ENCODE measurements around the gene LINC01488.

DNA sequence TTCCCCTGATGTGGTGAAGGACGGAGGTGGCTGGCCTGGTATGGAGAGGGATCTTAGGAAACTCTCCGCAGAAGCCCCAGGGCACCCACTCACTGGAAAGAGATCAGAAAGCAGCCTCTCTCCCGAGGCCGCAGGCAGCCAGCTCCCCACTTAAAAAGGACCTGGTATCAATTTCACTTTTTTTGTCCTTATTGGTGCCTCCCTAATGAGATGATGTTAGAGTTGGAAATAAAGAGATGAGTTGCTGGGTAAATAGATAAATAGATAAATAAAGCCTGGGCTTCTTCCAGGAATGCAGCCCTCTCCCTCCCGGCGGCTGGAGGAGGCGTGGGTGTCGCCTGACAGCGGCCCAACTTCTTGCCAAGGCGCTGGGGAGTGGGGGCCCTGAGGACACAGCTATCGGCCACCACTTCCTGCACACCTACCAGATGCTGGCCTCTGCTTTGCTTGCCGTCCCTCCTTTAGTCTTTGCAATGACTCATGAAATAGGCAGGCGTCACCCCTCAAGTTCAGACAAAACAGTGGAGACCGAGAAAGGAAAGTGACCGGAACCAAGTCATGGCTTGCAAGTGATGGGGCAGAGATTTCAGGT is 42.9 kb downstream of the LINC01488 start:
- TF ChIP-seq, protein P1, sequence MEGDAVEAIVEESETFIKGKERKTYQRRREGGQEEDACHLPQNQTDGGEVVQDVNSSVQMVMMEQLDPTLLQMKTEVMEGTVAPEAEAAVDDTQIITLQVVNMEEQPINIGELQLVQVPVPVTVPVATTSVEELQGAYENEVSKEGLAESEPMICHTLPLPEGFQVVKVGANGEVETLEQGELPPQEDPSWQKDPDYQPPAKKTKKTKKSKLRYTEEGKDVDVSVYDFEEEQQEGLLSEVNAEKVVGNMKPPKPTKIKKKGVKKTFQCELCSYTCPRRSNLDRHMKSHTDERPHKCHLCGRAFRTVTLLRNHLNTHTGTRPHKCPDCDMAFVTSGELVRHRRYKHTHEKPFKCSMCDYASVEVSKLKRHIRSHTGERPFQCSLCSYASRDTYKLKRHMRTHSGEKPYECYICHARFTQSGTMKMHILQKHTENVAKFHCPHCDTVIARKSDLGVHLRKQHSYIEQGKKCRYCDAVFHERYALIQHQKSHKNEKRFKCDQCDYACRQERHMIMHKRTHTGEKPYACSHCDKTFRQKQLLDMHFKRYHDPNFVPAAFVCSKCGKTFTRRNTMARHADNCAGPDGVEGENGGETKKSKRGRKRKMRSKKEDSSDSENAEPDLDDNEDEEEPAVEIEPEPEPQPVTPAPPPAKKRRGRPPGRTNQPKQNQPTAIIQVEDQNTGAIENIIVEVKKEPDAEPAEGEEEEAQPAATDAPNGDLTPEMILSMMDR (conservative IDR thresholded peaks at IDR 0.05): no peak
- TF ChIP-seq EZH2 (IDR thresholded peaks at IDR 0.05; ENCODE audit: low read depth): no peak

Data from PC-9 (cell line).